Spleen (tissue), 7 donors: Measurements from ENCODE around the gene MOK.

ENCODE experiments used
- POLR2A ChIP-seq, 3 donors: fragments of 450-650 bp; IDR thresholded peaks; one replicate each; pipeline ENCODE4 v1.5.1; 2017; ENCODE audit warnings: antibody characterized with exemption in 3 of 3, mild to moderate bottlenecking in 1 of 3
- POLR2AphosphoS5 ChIP-seq, 3 donors: sonication (generic); formaldehyde crosslinking; IDR thresholded peaks; one replicate each; pipeline ENCODE4 v1.5.1; 2017; ENCODE audit warnings: antibody characterized with exemption in 3 of 3
- TF ChIP-seq, protein P1 (sequence below), 11 experiments: fragments of 200-600 bp in 7 of 11; fragments of 450-650 bp in 4 of 11; sonication (generic) in 4 of 11; IDR thresholded peaks in 8 of 11; conservative IDR thresholded peaks in 3 of 11; 1 replicate in 7 of 11; 2 replicates in 4 of 11; pipeline versions ENCODE4 v1.4.0 to v1.8.0; 2016 to 2021; ENCODE audit warnings: antibody characterized with exemption in 11 of 11, inconsistent platforms in 4 of 11, mild to moderate bottlenecking in 1 of 11
- donor health status: DM: no; HTN: no; CAD: no; lungs with moderate emphysema.
- donor health status: DM: no; HTN: no; CAD: no.
- donor health status: DM: no; HTN: no; CAD: no.

DNA sequence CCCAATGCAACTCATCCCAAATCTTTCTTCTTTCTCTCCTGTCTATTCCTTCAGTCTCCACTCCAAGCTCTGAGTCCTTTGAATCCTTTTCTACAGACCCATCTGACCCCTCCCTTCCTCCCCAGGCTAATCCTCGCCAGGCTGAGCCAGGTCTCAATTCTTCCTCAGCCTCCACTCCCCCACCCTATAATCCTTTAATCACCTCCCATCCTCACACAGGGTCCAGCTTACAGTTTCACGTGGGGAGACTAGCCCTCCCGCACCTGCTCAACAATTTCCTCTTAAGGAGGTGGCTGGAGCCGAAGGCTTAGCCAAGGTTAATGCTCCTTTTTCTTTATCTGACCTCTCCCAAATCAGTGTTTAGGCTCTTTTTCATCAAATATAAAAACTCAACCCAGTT lies 63.8 kb downstream of the MOK start:
- TF ChIP-seq, protein P1, sequence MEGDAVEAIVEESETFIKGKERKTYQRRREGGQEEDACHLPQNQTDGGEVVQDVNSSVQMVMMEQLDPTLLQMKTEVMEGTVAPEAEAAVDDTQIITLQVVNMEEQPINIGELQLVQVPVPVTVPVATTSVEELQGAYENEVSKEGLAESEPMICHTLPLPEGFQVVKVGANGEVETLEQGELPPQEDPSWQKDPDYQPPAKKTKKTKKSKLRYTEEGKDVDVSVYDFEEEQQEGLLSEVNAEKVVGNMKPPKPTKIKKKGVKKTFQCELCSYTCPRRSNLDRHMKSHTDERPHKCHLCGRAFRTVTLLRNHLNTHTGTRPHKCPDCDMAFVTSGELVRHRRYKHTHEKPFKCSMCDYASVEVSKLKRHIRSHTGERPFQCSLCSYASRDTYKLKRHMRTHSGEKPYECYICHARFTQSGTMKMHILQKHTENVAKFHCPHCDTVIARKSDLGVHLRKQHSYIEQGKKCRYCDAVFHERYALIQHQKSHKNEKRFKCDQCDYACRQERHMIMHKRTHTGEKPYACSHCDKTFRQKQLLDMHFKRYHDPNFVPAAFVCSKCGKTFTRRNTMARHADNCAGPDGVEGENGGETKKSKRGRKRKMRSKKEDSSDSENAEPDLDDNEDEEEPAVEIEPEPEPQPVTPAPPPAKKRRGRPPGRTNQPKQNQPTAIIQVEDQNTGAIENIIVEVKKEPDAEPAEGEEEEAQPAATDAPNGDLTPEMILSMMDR (IDR thresholded peaks at IDR 0.05 in 8 of 11, conservative IDR thresholded peaks at IDR 0.05 in 3 of 11) = no peak
- no peak for TF ChIP-seq POLR2A (IDR thresholded peaks at IDR 0.05)
- TF ChIP-seq POLR2AphosphoS5 (IDR thresholded peaks at IDR 0.05) = no peak
